Measurements from ENCODE around the gene CLEC3B.
"Not testable (repeated sequence)": the region's sequence is repeated elsewhere in the genome, so short reads cannot be mapped to it uniquely, and the experiment has no call there.

The CLEC3B gene, protein sequence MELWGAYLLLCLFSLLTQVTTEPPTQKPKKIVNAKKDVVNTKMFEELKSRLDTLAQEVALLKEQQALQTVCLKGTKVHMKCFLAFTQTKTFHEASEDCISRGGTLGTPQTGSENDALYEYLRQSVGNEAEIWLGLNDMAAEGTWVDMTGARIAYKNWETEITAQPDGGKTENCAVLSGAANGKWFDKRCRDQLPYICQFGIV

DNA sequence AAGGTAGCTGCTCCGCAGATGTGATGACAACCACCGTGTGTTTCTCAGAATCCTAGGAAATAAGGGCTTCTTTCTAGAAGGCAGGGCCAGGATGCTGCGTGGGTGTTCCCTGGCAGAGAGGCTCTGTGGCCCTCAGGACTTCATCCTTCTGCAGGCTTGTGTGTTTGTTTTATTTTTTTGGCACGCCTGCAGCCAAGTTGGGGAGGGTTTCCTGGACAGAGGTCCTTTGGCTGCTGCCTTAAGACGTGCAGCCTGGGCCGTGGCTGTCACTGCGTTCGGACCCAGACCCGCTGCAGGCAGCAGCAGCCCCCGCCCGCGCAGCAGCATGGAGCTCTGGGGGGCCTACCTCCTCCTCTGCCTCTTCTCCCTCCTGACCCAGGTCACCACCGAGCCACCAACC lies at the start of gene CLEC3B:
TSS of gene CLEC3B (plus strand) at position 266 of the 400 bp plus-strand sequence. CDS start at position 326, 60 bp downstream.
- DNase-seq (ENCODE audit: low spot score), result no peak

DNA sequence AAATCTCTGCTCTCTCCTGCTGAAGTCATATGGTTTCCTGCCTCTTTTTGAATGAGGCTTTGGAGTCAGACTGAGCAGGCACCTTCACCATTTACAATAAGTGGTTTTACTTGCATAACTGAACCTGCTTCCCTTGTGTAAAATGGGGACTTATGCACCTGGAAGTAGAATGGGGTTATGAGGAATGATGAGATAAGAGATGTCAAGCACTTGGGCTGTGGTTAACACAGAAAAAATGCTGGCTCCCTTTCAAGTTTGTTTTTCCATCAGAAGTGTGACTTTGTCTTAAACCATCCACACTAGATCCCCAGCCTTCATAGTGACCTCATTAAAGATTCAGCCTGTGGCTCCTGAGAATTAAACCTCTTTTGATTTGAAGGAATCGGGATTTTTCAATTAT lies 44.9 kb upstream of the CLEC3B start:
- peak; percentile 42 for DNase-seq (ENCODE audit: low spot score)

DNA sequence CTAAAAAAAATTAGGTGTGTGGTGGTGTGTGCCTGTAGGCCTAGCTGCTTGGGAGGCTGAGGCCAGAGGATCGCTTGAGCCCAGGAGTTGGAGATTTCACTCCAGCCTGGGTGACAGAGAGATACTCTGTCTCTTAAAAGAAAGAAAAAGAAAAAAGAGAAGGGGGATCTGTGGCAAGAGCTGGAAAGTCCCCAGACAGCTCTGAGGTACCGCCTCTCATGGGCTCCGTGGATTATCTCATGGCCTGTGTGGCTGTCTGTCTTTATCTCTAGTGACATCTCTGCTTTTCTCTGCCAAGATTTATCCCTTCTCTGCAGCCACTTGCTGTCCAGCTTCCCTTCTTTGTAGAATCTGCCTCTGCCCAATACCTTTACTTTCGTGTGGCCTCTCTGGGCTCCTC lies 44.4 kb upstream of the CLEC3B start:
- DNase-seq (ENCODE audit: low spot score), result no peak

DNA sequence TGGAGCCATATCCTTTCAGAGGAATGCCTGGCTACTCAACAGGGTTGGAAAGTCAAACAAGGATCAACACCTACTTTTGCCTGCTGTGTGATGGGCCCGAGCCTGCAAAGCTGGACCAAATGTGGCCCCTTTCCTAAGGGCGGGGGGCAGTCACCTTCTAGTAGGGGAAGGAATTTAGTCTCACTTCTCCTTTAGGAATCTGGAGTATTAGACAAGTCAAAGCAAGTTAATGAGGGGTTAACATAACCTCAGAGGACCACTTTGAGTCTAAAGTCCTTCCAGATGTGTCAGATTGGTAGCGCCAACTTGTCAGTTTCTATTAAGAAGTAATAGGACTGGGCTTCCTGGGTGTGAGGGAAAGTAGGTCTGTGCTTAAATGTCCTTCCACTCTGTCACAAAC lies 43.3 kb upstream of the CLEC3B start:
- DNase-seq (ENCODE audit: low spot score), result no peak

DNA sequence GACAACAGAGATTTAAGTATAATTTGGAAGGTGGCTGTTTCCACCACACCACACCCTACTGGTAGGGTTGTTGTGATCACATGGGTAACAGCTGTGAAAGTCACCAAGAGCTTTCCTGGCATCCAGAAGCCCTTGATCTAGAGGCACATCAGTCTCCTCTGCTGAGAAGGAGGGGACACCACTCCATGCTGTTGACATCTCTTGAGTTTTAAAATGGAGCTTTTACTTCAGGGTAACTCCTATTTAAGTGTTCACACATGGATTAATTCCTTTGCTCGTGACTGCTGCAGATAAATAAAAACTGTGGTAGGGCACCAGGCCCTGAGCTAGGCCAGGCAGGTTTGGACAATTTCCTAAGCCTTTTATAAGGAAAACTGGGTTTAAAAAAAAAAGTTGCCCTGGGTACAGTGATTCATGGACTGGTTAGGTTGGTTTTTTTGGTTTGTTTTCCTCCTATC lies 42.6 kb upstream of the CLEC3B start:
- DNase-seq (ENCODE audit: low spot score), result no peak

DNA sequence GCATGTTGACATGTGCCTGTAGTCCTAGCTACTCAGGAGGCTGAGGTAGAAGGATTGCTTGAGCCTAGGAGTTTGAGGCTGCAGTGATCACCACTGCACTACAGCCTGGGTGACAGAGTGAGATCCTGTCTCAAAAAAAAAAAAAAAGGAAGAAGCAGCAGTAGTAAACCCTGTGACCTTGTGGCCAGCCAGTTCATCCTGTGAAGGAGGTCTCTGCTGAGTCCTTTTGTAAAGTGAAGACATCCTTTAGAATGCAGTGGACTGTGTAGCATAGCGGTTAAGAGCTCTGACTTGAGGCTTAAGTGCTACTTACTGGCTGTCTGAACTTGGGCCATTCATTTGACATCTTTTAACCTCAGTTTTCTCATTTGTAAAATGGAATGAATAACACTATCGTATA lies 41.8 kb upstream of the CLEC3B start:
- no peak for DNase-seq (ENCODE audit: low spot score)

DNA sequence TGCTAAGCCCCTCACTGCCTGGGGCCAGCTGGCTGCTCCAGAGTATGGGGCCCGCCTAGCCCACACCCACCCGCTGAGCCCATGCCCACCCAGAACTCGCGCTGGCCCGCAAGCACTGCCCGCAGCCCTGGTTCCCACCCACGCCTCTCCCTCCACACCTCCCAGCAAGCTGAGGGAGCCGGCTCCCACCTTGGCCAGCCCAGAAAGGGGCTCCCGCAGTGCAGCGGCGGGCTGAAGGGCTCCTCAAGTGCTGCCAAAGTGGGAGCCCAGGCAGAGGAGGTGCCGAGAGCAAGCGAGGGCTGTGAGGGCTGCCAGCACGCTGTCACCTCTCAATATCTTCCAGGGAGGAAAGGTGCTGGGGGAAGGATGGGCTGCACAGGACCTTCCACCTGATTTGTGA lies 39.8 kb upstream of the CLEC3B start:
- DNase-seq (ENCODE audit: low spot score), result not testable (repeated sequence)

DNA sequence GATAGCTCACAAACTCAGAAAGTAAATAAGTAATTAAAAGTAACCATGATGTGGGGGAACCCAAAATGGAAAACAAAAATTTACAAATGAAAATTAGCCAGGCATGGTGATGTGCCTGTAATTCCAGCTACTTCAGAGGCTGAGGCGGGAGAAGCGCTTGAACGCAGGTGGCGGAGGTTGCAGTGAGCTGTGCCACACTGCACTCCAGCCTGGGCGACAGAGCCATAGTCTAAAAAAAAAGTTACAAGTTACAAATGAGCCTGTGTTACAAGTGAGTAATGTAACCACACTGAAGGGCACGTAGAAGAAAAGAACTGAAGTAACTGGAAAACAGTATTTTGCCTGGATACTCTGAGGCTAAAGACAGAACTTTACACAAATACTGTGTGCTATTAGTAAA lies 38.8 kb upstream of the CLEC3B start:
- DNase-seq (ENCODE audit: low spot score), result no peak

DNA sequence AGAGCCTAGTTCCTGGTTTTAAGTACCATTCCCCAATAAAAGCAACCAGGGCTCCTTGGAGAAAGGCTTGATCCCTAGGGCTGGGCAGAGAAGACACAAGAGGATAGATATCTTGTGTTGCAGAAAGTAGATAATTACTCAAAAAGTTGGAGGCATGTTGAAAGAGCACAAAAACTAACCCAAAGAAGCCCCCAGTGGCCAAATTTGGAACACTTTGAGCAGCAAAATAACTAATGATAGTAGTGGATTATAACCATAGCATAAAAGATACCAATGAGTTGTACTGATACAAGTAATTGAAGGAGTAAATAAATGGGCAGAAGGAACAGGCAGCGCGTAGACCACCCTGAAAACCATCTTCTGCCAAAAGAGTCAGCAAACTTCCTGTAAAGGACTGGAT lies 38.0 kb upstream of the CLEC3B start:
- peak; percentile 39 for DNase-seq (ENCODE audit: low spot score)

DNA sequence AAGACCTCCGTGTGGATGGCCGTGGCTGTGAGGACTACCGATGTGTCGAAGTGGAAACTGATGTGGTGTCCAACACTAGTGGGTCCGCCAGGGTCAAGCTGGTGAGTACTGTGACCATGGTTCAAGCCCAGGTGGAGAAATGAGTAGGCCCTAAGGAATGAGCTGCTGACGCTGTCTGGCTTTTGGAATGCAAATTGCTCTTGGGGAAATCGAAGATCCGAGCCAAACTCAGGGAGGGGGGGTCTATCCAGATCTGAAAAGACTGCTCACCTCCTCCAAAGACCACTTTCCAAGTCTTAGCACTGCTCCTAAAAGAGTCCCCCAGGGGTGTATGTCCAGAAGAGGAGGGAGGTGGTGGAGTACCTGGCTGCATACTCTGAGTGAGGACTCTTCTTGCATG lies 37.0 kb upstream of the CLEC3B start:
- DNase-seq (ENCODE audit: low spot score), result no peak

DNA sequence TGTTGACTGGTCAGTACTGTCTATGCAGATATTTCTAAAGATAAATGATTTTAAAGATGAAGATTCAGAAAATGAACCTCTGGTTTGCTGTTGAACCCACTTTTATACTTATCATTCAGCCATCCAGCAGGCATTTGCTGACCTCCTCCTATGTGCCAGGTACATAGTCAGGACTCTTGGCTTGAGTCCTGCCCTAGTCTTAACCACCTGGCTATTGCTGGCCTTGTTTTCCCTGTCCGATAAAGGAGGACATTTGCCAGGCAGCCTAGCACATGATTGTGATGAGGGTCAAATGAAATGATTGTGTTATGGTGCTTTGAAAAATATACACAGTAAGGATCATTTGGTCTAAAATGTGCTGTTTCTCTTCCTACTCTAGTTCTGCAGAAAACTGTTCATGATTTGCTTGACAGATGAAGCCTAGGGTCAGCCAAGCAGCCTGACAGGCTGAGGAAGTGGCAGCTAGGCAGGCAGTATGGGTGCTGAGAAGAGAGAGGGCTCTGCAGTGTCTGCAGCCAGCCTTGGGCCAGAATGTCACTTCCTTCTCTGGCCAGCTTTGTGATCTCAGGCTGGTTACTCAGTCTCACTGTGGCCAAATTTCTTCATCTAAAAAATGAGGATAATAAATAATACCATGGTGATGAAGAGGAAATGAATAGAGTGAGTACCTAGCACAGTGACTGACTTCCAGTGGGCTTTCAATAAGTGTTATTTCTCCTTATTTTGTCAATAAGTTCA lies 36.3 kb upstream of the CLEC3B start:
- DNase-seq (ENCODE audit: low spot score), result no peak

DNA sequence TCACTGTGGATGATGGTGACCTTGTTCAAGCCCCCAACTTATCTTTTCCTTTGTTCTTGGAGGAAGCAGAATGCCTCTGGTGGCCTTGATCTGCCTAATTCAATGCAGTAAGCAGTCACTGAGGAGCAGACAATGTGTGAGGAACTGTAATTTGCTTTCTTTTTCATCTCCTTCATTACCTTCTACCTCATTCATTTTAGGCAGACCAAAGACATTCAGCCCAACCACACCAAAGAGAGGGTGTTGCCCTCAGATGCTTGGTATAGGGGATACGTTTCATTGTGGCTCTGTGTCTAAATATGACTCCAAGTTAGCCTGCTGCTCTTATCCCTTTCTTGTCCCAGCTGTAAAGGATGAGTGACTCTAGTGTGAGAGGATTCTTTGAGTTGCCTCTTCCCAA lies 34.8 kb upstream of the CLEC3B start:
- DNase-seq (ENCODE audit: low spot score), result no peak

DNA sequence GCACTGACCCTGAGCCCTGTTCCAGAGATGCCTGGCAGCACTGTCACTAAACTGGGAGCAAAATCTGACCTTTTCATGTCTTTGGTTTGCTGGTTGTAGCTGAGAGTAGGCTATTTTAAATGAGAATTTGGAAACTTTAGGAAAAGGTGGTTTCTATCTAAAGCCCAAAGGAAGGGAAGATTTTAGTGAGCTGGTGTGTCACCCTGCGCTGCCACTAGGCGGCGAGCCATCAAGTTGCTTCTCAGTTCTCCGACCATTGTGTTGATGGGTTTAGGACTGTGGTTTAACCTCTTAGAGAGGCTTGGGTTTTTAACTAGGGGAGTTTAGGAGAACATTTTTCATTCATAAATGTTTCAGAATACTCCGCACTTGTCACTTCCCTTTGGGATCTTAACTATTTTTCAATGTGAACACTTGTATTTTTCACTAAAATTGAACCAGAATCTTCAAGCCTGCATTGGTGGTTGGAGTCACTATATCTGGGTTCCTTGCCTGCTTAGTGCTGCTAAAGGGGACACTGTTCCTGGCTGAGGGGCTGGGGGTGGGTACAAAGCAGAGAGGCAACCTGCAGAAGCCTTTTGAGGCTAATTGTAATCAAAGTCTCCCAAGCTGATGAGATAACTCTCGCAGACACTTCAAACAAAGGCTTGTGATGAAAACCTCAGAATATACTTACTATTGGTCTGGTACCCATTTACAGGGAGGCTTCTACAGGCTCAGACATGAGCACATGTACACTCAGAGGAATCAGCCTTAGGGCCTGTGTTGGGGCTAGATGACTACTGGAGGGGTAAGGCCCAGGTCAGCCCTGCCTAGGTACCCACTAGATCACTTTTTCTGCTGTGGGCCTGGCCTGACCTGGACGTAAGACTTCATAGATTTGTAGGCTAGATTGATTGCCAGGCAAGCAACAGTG lies 33.3 kb upstream of the CLEC3B start:
- DNase-seq (ENCODE audit: low spot score), result no peak

DNA sequence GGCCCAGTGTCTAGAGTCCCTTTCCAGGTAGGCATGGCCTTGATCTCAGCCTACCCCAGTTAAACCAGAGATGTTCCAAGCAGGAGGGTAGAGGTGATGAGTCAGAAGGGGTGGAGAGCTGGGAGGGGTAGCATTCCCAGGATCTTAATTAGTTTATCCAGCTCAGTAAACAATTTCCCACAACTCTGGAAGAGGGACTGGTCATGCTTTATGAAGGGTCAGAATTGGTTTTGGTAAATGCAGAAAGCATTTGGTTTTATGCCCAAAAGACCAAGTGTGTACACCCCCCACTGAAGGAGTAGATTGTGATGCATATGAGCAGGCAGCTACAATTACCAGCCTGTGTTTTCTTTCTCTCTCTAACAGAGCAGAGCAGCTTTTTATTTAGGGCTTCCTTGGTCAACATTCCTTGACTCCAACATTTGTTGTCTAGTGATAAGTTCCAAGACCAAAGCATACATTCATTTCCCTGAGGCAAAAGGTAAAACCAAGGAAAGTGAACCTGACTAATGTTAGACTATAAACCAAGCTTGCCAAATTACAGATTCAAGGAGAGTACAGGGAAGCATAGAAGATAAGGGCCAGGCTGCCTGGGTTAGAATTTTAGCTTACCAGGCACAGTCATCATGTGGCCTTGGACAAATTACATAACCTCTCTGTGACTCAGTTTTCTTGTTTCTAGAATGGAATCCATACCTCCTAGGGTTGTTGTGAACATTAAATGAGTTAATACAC lies 32.5 kb upstream of the CLEC3B start:
- DNase-seq (ENCODE audit: low spot score), result no peak

DNA sequence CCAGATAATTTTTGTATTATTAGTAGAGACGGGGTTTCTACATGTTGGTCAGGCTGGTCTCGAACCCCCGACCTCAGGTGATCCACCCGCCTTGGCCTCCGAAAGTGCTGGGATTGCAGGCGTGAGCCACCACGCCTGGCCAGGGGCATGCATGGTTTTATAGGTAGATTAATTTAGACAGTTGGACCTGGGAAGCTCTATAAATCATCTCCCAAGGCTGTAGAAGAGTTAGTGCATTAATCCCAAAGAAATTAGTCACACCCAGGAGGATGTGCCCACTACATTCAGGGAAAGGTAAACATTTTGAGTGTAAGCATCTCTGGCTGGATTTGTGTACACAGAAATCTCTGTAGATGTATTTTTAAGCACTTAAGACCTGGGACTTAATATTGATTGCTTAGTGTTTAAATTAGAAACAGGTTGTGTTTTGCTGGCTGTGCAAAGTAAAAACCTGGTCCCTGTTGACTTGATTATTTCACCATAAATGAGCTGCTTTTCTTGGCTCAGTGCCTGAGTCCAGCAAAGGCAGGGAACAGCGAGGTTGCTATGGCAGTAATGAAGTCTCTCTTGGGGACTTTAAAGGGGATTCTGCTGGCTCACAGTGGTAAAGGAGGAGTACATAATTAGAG lies 30.8 kb upstream of the CLEC3B start:
- DNase-seq (ENCODE audit: low spot score), result no peak

DNA sequence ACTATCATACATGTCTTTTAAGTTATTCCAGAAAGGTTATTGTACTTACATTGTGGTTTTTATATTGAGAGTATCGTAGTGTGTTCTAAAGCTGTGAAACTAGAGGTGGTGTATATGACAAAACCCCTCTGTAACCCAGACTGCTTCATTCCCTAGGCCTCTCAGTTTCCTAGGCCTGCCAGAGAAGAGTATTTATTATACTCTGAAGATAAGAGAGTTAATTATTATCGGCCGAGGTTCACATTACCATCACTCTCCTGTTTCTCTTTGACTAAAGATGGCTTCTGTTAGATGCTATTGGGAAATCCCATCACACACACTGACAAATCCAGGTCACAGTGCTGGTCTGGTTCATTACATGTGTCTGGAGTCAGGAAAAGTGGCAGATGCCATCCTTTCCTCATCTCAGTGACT lies 29.5 kb upstream of the CLEC3B start:
- DNase-seq (ENCODE audit: low spot score), result no peak

DNA sequence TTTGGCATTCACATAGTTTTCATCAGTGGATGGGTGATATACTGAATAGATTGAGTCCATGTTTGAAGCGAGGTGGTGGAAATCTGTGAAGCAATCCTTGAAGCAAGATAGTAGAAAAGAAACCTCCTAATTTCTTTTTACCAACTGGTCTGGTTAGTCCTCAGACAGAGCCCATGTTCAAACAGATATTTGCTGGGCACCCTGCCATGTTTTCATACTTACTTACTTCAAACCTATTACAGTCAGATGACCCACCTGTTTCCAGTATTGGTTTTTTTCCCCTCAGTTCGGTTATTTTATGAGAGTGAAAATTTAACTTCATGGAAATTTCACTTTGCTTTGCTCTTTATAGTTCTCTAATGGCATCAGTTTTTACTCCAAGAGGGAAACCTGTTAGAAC lies 26.3 kb upstream of the CLEC3B start:
- no peak for DNase-seq (ENCODE audit: low spot score)

DNA sequence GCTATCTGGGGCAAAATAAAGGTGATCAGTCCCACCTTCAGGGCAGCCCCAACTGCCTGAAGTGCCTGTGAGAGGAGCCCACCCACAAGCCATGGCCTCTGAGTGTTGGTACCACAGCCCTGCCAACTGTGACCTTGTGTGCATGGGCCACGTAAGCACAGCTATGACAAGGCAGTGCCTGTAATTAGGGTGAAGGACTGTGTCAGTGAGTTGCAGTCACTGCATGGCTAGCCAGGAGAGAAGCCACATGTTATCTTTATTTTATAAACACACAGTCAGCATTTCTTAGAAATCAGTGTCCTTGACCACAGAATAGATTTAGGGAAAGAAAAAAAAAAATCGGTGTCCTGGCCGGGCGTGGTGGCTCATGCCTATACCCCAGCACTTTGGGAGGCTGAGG lies 25.3 kb upstream of the CLEC3B start:
- no peak for DNase-seq (ENCODE audit: low spot score)

DNA sequence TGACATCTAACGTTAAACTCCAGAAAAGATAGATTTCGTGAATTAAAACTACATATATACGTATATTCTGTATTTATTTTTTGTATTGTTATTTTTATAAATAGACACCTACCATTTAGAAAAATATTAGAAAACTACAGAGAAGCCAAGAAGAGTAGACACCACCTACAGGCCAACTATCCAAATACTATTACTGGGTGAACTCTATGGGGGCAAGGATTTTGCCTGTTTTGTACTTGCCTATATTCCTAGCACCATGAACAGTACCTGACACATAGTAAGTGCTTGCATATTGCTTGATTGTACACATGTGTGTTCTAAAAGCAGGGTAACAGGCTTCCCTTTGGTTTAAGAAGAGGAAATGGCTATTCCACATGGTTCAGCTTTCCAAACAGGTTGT lies 24.4 kb upstream of the CLEC3B start:
- no peak for DNase-seq (ENCODE audit: low spot score)

DNA sequence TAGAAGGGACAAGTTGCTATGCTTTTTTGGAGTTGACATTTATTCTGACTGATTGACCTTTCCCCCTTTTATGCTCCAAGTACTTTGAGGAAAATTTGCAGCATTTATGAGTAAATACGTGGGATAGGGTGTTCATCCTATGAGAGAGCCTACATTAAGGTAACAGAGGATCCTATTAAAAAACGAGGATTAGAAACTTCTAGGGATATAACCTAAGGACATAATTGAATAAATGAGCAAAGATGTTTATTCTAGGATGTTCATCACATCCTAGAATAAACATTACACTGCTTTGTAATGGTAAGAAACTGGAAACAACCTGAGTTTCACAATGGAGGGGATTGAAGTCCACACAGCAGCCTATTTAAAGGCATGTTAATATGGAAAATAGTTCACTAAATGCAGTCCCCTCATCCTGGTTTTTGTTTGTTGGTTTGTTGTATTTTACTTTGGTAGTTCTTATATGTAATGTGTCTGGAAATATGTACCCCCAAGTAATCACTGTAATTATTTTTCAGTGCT lies 23.9 kb upstream of the CLEC3B start:
- DNase-seq (ENCODE audit: low spot score), result no peak

DNA sequence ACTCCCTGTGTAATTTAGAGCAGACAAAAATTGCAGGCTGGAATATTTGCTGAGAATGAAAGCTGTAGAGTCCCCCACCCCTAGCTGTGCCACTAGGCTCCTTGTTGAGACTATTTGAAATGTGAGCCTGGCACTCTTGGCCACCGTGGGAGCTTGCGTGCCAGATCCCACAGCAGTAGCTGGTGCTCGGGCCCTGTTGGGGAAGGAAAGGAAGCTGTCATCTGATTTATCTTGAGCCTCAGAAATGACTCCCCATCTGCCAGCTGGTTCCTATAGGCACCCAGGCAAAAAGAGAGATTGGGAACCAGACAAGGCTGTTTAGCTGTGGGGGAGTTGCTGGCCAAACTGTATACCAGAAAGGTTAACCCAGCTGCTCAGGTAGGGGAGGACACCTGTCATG lies 23.4 kb upstream of the CLEC3B start:
- DNase-seq (ENCODE audit: low spot score), result no peak

Data from RKO (cell line).